K562 (cell line): Measurements from ENCODE around the gene PPOX. TPM values are rescaled to one million over a fixed set of nuclear protein-coding genes. Genes with fewer than 3 reads are reported as not detected.
A peak's percentile ranks its signal among the peaks of the same experiment; 100 is the strongest.

Experiments used
- FOXM1 ChIP-seq, 2 experiments: fragments of 450-650 bp in 1 of 2; sonication (generic) in 1 of 2; formaldehyde crosslinking in 1 of 2; IDR thresholded peaks; 2 replicates each; pipeline versions ENCODE4 v1.6.1 to v1.9.0; 2017 to 2022; ENCODE audit warnings: low read depth in 2 of 2, mild to moderate bottlenecking in 2 of 2, missing genetic modification reagents in 1 of 2, moderate library complexity in 1 of 2
- NRF1 ChIP-seq, 2 experiments: fragments of 450-650 bp; IDR thresholded peaks in 1 of 2; conservative IDR thresholded peaks in 1 of 2; 2 replicates each; pipeline ENCODE4 v1.6.1; 2014; ENCODE audit warnings: mild to moderate bottlenecking in 2 of 2
- PRMT5 ChIP-seq: sonication (generic); formaldehyde crosslinking; IDR thresholded peaks from 2 replicates; pipeline ENCODE4 v1.5.0; 2020; ENCODE audit warnings: missing genetic modification reagents
- ZNF609 ChIP-seq: sonication (generic); formaldehyde crosslinking; IDR thresholded peaks from 2 replicates; pipeline ENCODE4 v1.8.1; 2023; ENCODE audit warnings: missing genetic modification reagents, mild to moderate bottlenecking, borderline replicate concordance
- polyA plus RNA-seq, 8 experiments: library from polyadenylated mRNA; depleted of rRNA in 4 of 8; stranded (reverse) in 5 of 8; unstranded in 3 of 8; fragments of >200 nt; fragmentation: Nextera tagmentation in 2 of 8; fragmentation: Illumina TruSeq in 1 of 8; extraction: Ambion mirVana in 2 of 8; extraction: Trizol in 1 of 8; gene quantifications; 2 replicates each; pipeline versions ENCODE4 v1.2.1 to v1.2.3, GENCODE V29; 2011 to 2014; ENCODE audit warnings: inconsistent platforms in 1 of 8, missing spikeins in 1 of 8
- total RNA-seq, 7 experiments: library from RNA; depleted of rRNA in 6 of 7; stranded (reverse); fragments of >200 nt in 6 of 7; fragmentation: Illumina TruSeq in 2 of 7; extraction: Trizol in 2 of 7; gene quantifications; 2 replicates each; pipeline versions ENCODE4 v1.2.1 to v1.2.3, GENCODE V29; 2011 to 2021; ENCODE audit warnings: low replicate concordance in 1 of 7

PPOX gene
- total and polyA plus RNA-seq, 9 of the 15 experiments (the other 6 are each of a cell fraction or from before 2014, with no cell fraction given), result 17.0 to 57.1 (median 38.9) TPM

- 0 out of 2 replicates have a peak, but pooled peaks have one; percentile 28 for TF ChIP-seq ZNF609
- peak; percentile 59 to 71 for TF ChIP-seq NRF1 (conservative IDR thresholded peaks at IDR 0.05 in 1 of 2, IDR thresholded peaks at IDR 0.05 in 1 of 2)
- TF ChIP-seq FOXM1 (IDR thresholded peaks at IDR 0.05; ENCODE audit: low read depth), result peak; percentile 93
- no peak for TF ChIP-seq FOXM1 (CRISPR knock-in tag; IDR thresholded peaks at IDR 0.05; ENCODE audit: low read depth)
- TF ChIP-seq PRMT5 (CRISPR knock-in tag), result no peak
Measured at GRCh38 chr1:161165742-161166668, at the start of gene PPOX (continued).
